HG03064 (cell line): ENCODE results near the gene NECTIN1.
"Not testable (repeated sequence)": the region's sequence is repeated elsewhere in the genome, so short reads cannot be mapped to it uniquely, and the experiment has no call there.

Experiments used
- ATAC-seq: cut with Tn5 transposase; IDR thresholded peaks from one replicate; pipeline ENCODE4 v1.9.1; 2021; ENCODE audit warnings: low read depth; ENCODE audit not compliant: unreplicated experiment

The NECTIN1 gene

GRCh38 chr11:119595941-119596340, 133.1 kb downstream of the NECTIN1 start:
- not testable (repeated sequence) for ATAC-seq

GRCh38 chr11:119594639-119595249, 134.3 kb downstream of the NECTIN1 start:
- no peak for ATAC-seq

GRCh38 chr11:119593346-119593745, 135.7 kb downstream of the NECTIN1 start:
- ATAC-seq, result no peak

GRCh38 chr11:119592642-119593041, 136.4 kb downstream of the NECTIN1 start:
- no peak for ATAC-seq

- no peak for ATAC-seq
Measured at GRCh38 chr11:119591836-119592310, 137.1 kb downstream of the NECTIN1 start.

GRCh38 chr11:119590651-119591351, 138.2 kb downstream of the NECTIN1 start:
- ATAC-seq, result no peak

- ATAC-seq, result no peak
Measured at GRCh38 chr11:119589001-119589400, 140.0 kb downstream of the NECTIN1 start.
